MM.1S (cell line): ENCODE results near the gene BCAP31.

Experiments
- EZH2phosphoT487 ChIP-seq: fragments of 300-600 bp; sonication (generic); IDR thresholded peaks from 2 replicates; pipeline ENCODE4 v1.6.1; 2018; ENCODE audit warnings: antibody characterized with exemption, low read length
- TF ChIP-seq, protein P1 (sequence below): fragments of 300-600 bp; sonication (generic); IDR thresholded peaks from 2 replicates; pipeline ENCODE4 v1.5.1; 2016; ENCODE audit warnings: antibody characterized with exemption, low read length, mixed read lengths

DNA sequence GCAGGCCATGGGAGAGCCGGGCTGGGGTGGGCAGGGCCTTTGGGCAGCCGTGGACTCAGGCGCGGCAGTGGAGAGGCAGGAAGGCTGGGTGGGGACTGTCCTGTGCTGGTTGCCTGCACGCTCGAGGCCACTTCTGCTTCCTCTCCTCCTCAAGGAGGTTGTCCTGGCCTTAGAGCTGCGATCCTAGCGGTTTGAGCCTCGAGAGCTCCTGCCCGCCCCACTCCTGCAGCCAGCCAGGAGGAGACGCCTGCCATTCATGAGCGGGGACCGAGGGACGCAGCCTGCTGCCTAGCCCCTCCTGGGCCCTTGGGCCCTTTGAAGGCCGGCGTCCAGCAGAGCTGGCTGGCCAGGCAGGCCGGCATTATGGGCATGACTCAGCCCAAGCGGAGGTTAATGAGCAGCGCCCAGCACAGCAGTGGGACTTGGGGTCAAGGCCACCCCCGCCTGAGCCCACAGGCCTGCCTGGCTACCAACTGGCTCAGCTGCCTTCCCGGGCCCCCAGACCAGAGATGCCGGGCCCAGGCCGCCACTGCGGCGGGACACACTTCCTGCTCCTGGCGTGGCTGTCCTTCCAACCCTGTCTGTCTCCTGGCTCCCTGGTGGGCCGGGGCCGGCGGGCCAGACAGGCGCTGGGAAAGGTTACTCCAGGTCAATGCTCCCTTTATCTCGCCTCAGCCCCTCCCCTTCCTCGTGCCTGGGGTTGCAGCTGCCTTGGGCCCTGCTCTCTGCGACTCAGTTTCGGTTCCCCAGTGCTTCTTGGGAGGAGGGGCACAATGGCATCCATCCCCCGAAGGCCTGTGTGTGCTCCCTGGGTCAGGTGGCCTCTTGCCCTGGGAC lies 2.3 kb upstream of the BCAP31 start:
- TF ChIP-seq, protein P1, sequence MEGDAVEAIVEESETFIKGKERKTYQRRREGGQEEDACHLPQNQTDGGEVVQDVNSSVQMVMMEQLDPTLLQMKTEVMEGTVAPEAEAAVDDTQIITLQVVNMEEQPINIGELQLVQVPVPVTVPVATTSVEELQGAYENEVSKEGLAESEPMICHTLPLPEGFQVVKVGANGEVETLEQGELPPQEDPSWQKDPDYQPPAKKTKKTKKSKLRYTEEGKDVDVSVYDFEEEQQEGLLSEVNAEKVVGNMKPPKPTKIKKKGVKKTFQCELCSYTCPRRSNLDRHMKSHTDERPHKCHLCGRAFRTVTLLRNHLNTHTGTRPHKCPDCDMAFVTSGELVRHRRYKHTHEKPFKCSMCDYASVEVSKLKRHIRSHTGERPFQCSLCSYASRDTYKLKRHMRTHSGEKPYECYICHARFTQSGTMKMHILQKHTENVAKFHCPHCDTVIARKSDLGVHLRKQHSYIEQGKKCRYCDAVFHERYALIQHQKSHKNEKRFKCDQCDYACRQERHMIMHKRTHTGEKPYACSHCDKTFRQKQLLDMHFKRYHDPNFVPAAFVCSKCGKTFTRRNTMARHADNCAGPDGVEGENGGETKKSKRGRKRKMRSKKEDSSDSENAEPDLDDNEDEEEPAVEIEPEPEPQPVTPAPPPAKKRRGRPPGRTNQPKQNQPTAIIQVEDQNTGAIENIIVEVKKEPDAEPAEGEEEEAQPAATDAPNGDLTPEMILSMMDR: no peak
- no peak for TF ChIP-seq EZH2phosphoT487
